Activated CD8-positive, alpha-beta memory T cell treated with anti-CD3 and anti-CD28 coated beads for 36 hours (primary cell): ENCODE measurements around the gene SNRPD1. TPM values are rescaled to one million over a fixed set of nuclear protein-coding genes. Genes with fewer than 3 reads are reported as not detected.
"Not testable (repeated sequence)": the region's sequence is repeated elsewhere in the genome, so short reads cannot be mapped to it uniquely, and the experiment has no call there.

ENCODE experiments used
- CTCF ChIA-PET: fragments of 350-600 bp; sonication (Branson Sonifier 250); formaldehyde crosslinking; loops from one replicate; lab custom pipeline; 2021; ENCODE audit warnings: antibody characterized with exemption; lab: Charles Lee
- POLR2A ChIA-PET: fragments of 350-600 bp; sonication (Branson Sonifier 250); formaldehyde crosslinking; loops from one replicate; lab custom pipeline; 2021; ENCODE audit warnings: antibody characterized with exemption; lab: Charles Lee
- total RNA-seq, 2 experiments: library from RNA; stranded (reverse); gene quantifications; one replicate each; pipeline ENCODE4 v1.2.3, GENCODE V29; 2021

Gene SNRPD1
- total RNA-seq = 100 to 1,000 TPM; 165 to 187 TPM

DNA sequence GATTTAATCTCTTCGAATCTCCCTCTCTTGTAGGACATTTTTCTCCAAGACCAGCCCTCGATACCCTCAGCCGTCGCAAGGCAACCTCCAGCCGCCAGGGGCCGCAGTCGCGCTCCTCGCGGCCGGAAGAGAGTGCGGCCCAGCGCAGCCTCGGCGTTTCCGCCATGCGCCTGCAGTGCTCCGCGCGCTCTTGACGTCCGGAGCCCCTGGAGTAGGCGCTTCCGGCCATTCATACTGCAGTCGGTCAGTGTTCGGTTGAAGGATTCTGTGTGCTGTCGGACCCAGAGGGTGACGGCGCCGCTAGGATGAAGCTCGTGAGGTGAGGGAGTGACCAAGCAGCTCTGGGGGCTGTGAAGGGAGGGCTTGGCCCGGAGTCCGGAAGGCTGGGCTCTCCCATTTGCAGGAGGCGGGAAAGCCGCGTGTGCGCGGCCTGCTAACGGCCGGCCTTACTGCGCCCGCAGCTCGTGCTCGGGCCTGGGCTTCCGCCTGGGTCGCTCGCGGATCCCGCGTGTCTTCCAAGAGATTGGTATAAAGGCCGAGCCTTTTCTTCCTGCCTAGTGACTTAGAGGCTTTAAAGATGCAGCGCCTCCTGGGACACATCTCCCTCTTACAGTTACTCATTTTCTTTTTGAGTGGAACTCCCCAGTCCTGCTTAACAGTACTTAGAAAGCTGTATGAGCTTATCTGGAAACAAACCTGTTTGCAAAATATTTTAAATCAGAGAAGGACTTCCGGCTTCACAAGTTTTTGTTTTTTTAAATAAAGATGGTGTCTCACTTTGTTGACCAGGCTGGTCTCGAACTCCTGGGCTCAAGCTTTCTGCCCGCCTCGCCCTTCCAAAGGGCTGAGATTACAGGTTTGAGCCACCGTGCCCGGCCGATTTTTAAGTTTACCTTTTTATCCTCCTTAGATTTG is at the start of gene SNRPD1:
TSS of gene SNRPD1 (plus strand) at position 190 of the 915 bp plus-strand sequence. CDS start at position 306, 116 bp downstream.
- CTCF ChIA-PET = interaction anchor here (0.6 to 4.9 kb wide), 10 partner anchors 9 to 1812 kb away, joined by 3 to 51 read pairs (median 4); partner anchors contain the start of gene ESCO1
- POLR2A ChIA-PET = interaction anchor here (1.2 to 3.8 kb wide), 2 partner anchors 12 to 92 kb away, joined by 3 to 45 read pairs; partner anchors contain the start of genes ABHD3 and ESCO1

GRCh38 chr18:21571772-21572171 is 40.3 kb upstream of the SNRPD1 start:
- POLR2A ChIA-PET = no interaction called here
- CTCF ChIA-PET = no interaction called here

- CTCF ChIA-PET = no interaction called here
Measured at GRCh38 chr18:21575656-21576055, 36.5 kb upstream of the SNRPD1 start.

GRCh38 chr18:21584391-21584790 is 27.7 kb upstream of the SNRPD1 start:
- ChIA-PET CTCF (interaction anchor here (1.2 kb wide), 1 partner anchor 16 kb away, joined by 4 read pairs; the partner anchor contains the start of gene ESCO1), POLR2A (no interaction called here)

More at GRCh38 chr18:21575656-21576055, 36.5 kb upstream of the SNRPD1 start:
- POLR2A ChIA-PET = no interaction called here

GRCh38 chr18:21592361-21592760 is 19.8 kb upstream of the SNRPD1 start:
- CTCF ChIA-PET, POLR2A ChIA-PET: not testable (repeated sequence)

- CTCF ChIA-PET = interaction anchor here (0.6 to 1.7 kb wide), 2 partner anchors 11 to 12 kb away, joined by 3 read pairs; no protein-coding TSS in a partner anchor
- POLR2A ChIA-PET = interaction anchor here (0.6 to 0.7 kb wide), 2 partner anchors 17 to 31 kb away, joined by 3 to 4 read pairs; no protein-coding TSS in a partner anchor
Measured at GRCh38 chr18:21593540-21594257, 18.4 kb upstream of the SNRPD1 start.

DNA sequence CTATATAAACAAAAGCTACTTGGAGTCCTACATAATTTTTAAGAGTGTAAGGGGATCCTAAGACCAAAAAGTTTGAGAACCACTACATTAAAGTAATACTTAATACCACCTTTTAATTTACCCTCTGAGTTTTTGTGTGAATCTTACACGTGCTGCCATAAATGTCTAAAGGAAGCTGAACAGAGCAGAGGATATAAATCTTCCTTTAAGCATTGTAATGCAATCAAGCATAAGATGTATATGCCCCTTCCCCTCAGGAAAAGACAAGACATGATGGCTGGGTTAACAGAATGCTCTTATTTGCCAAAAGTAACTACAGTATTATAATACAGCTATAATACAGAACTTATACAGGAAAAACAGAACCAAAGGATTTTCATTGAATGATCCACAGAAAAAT is 14.5 kb upstream of the SNRPD1 start:
- POLR2A ChIA-PET = no interaction called here
- CTCF ChIA-PET = interaction anchor here (1.1 kb wide), 1 partner anchor 15 kb away, joined by 6 read pairs; the partner anchor contains the start of gene SNRPD1

- ChIA-PET CTCF (interaction anchor here (0.7 to 2.4 kb wide), 3 partner anchors 12 to 110 kb away, joined by 4 to 51 read pairs (median 7); partner anchors contain the start of gene SNRPD1), POLR2A (interaction anchor here (0.9 to 4.0 kb wide), 3 partner anchors 13 to 207 kb away, joined by 3 to 45 read pairs (median 11); partner anchors contain the start of genes ABHD3 and SNRPD1)
Measured at GRCh38 chr18:21598726-21599584, 13.2 kb upstream of the SNRPD1 start.

DNA sequence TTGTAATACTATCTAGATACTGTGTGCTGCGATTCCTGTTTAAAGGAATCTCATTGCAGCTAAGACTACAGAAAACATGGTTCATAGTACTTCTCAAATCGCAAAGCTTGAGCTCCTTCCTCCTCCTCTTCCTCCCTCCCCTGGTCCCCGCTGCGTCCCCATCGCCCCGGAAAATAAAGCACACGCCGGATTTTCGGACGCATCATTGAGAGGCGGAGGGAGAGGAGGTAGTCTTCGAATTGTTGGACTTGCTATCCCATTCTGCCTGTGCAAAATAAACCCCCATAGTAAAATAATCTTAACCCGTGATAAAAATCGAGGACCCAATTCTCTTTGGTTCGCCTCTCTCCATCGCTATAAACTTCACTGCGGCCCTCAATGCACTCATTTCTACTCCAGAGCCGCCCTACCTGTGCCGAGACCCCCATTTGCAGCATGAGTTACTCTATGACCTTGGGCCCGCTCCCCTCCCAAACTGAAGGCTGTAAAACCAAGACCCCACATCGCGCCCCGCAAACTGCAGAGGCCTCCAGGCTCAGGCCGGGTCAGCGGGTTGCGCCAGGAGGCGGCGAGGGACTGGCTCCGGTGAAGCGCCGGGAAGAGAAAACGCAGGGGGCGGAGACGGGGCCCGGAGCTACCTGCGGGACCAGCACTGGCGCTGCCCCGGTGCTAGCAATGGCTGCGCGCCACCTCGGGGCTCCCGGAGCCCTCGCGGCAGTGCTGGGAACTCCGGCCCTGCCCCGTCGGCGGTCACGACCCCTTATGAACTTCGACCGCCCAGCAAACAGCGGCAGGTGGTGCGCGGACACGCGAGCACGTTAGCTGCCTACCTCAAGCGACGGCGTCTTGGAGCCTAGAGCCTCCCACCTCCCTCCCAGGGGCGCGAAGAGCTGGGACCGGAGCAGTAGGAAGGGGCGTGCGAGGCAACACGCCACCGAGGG is 12.3 kb upstream of the SNRPD1 start:
- CTCF ChIA-PET = interaction anchor here (0.7 to 2.4 kb wide), 14 partner anchors 11 to 488 kb away, joined by 3 to 51 read pairs (median 4); partner anchors contain the start of genes ROCK1 and SNRPD1
- POLR2A ChIA-PET = interaction anchor here (0.5 to 4.0 kb wide), 6 partner anchors 12 to 488 kb away, joined by 3 to 45 read pairs (median 8); partner anchors contain the start of genes ABHD3, MIB1, ROCK1 and SNRPD1

- ChIA-PET POLR2A (interaction anchor here (0.6 to 4.0 kb wide), 7 partner anchors 8 to 583 kb away, joined by 3 to 45 read pairs (median 4); partner anchors contain the start of genes ABHD3, MIB1, ROCK1 and SNRPD1), CTCF (interaction anchor here (0.5 to 2.4 kb wide), 17 partner anchors 10 to 489 kb away, joined by 3 to 51 read pairs (median 4); partner anchors contain the start of genes MIB1, ROCK1 and SNRPD1)
Measured at GRCh38 chr18:21600526-21601410, 11.3 kb upstream of the SNRPD1 start, which contains the start of gene ESCO1. ESCO1 (minus strand) TSS chr18:21600704; CDS start chr18:21574843, 25,861 bp downstream.

GRCh38 chr18:21602299-21602587 is 9.9 kb upstream of the SNRPD1 start:
- POLR2A ChIA-PET = interaction anchor here (4.0 kb wide), 1 partner anchor 9 kb away, joined by 45 read pairs; the partner anchor contains the start of gene SNRPD1
- CTCF ChIA-PET = interaction anchor here (1.2 kb wide), 1 partner anchor 27 kb away, joined by 3 read pairs; no protein-coding TSS in a partner anchor

- POLR2A ChIA-PET = no interaction called here
Measured at GRCh38 chr18:21604671-21605070, 7.4 kb upstream of the SNRPD1 start.

DNA sequence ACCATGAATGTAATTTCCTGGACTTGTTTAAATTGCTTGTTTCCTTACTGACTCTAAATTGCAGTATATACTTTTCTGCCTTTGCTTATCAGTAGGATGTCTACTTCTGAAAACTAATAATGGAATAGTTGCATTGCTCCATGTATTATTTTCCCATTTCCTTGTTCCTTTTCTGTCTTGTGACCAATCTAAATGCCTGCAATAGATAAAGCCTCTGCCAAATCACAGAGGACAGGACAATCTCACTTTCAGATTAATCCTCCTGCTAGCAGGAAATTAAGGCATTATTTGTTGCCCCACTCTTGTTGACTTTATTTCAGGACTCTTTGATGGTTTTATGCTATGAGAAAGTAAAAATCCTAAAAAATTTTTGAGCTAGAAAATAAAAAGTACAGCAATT is 6.9 kb upstream of the SNRPD1 start:
- POLR2A ChIA-PET = interaction anchor here (0.6 kb wide), 1 partner anchor 55 kb away, joined by 3 read pairs; no protein-coding TSS in a partner anchor
- CTCF ChIA-PET = interaction anchor here (1.0 to 1.2 kb wide), 2 partner anchors 11 to 13 kb away, joined by 3 read pairs; no protein-coding TSS in a partner anchor

More at GRCh38 chr18:21604671-21605070, 7.4 kb upstream of the SNRPD1 start:
- CTCF ChIA-PET = interaction anchor here (1.0 kb wide), 1 partner anchor 14 kb away, joined by 3 read pairs; no protein-coding TSS in a partner anchor

DNA sequence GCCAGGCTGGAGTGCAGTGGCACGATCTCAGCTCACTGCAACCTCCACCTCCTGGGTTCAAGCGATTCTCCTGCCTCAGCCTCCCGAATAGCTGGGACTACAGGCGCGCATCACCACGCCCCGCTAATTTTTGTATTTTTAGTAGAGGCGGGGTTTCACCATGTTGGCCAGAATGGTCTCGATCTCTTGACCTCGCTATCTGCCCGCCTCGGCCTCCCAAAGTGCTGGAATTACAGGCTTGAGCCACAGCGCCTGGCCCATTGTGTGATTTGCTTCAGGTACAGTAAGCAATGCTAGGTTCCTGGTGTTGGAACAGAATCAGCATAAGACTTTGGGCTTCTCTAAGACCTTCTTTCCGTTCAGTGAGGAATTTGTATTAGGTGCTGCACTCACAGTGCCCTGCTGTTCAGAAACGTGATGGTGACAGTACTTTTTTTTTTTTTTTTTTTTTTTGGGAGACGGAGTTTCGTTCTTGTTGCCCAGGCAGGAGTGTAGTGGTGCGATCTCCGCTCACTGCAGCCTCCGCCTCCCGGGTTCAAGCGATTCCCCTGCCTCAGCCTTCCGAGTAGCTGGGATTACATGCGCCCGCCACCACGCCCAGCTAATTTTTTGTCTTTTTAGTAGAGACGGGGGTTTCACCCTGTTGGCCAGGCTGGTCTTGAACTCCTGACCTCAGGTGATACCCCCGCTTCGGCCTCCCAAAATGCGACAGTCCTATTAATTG is 551 bp upstream of the SNRPD1 start:
- CTCF ChIA-PET = interaction anchor here (0.7 to 4.9 kb wide), 6 partner anchors 11 to 1812 kb away, joined by 3 to 51 read pairs (median 6); partner anchors contain the start of gene ESCO1

More for the DNA sequence above, 551 bp upstream of the SNRPD1 start:
- POLR2A ChIA-PET = interaction anchor here (1.2 to 3.8 kb wide), 2 partner anchors 11 to 93 kb away, joined by 3 to 45 read pairs; partner anchors contain the start of genes ABHD3 and ESCO1
